GM18505 (cell line): ENCODE measurements around the gene PCLO.
"Not testable (repeated sequence)": the region's sequence is repeated elsewhere in the genome, so short reads cannot be mapped to it uniquely, and the experiment has no call there.

Experiments
- ATAC-seq: cut with Tn5 transposase; IDR thresholded peaks from one replicate; pipeline ENCODE4 v1.9.1; 2021; ENCODE audit not compliant: unreplicated experiment
- POLR2A ChIP-seq: IDR thresholded peaks from 4 replicates; pipeline ENCODE4 v1.6.1; 2011; ENCODE audit warnings: borderline replicate concordance; ENCODE audit not compliant: insufficient read depth, insufficient read length; ENCODE audit errors: extremely low read depth

The PCLO gene

DNA sequence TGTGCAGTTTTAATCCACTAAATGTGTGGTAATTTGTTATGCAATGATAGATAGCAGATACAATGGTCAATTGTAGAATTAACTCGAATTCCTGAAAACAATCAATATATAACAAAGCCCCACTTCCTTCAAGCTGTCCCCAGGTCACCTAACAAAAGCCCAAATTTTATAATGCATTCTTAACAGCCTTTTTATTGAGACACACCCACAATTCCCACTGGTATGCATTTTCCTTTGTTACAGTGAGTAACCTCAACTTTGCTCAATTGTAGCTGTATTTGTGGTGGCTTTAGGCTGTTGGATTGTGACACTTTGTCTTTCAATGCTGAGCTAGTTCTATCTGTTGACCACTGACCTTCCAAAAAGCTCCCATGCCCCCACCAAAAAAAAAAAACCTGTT lies 439.3 kb downstream of the PCLO start:
- ATAC-seq: no peak
- no peak for TF ChIP-seq POLR2A

DNA sequence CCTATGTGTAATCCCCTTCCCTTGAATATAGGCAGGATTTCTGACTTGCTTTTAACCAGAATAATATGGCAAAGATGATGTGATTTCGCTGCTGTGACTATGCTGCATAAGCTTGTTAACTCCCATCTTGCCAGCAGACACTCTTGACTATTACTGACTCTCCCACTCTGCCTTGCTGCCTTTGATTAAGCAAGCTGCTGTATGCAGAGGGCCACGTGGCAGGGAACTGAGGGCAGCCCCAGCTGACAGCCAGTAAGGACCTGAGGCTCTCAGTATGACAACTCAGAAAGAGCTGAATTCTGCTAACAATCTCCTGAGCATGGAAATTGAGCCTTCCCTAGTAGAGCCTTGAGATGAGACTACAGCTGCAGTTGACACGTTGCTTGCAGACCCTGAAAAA lies 439.7 kb downstream of the PCLO start:
- no peak for TF ChIP-seq POLR2A
- no peak for ATAC-seq

DNA sequence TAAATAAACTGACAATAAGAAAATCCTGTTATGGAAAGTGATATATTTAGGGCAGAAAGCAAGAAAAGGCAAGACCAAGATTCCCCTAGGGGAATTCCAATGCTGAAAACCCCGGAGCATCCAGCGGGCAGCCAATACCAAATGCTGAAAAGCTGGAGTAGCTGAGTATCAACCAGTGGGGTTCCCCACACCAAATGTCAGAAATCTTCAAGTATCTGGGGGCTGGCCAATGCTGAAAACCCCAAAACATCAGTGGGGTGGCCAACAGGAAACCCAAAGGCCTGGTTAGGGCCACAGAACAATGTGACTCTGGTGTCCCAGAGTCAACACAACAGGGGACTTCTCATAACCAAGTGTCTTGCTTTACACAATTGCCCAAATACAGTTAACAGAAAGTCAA lies 447.3 kb downstream of the PCLO start:
- no peak for TF ChIP-seq POLR2A
- ATAC-seq: no peak

- no peak for TF ChIP-seq POLR2A
- ATAC-seq: no peak
These were observed 447.8 kb downstream of the PCLO start for GRCh38 chr7:82714883-82715282.

GRCh38 chr7:82713506-82713905 lies 449.2 kb downstream of the PCLO start:
- TF ChIP-seq POLR2A: no peak
- no peak for ATAC-seq

DNA sequence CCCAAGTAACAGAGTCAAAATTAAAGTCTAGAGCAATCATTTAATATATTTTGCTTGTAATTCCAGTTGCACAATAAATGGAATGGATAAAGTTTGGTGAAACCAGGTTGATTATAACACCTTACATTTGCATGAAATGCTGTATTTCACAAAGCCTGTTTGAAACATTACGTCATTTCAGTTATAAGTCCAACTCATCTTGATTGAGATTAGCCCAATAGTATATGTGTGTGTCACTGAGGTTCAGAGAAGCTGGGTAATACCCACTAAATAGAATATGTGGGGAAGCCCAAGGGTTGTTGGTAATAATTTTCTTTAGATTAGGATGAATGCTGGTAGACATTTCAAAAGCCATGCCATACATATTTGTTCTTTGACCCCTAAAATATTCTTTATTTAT lies 456.3 kb downstream of the PCLO start:
- not testable (repeated sequence) for ATAC-seq

DNA sequence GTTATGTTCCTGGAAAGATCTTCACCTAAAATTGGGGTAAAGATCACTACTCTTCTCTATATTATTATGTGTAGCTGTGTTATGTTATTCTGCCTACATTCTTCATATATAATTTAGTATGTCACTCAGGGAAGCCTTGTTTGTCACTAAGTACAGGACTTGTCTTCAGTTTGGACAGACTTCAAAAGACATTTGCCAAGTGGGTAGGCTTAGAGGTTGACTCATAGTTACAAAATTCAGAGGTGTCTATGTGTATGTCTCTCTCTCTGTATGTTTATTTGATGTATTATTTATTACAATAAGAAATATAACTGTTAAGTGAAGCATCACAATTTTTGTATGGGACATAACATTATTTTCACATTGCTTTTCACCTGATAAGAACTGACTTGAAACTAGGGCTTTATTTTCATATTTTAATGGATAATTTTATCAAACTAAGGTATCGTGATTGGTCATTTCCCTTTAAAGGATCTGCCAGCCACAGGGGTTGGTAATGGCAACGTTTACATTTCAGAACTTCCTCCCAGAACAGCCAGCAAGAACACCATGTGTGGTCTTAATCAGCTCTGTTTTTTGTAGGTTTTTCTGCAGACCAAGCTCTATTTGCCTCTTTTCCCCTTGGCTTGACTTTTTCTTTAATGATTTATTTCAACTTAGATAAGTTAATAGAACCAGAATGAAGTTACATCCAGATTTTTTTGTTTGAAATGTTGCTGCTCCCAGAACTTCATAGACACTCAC lies 457.0 kb downstream of the PCLO start:
- TF ChIP-seq POLR2A: no peak
- ATAC-seq: no peak

DNA sequence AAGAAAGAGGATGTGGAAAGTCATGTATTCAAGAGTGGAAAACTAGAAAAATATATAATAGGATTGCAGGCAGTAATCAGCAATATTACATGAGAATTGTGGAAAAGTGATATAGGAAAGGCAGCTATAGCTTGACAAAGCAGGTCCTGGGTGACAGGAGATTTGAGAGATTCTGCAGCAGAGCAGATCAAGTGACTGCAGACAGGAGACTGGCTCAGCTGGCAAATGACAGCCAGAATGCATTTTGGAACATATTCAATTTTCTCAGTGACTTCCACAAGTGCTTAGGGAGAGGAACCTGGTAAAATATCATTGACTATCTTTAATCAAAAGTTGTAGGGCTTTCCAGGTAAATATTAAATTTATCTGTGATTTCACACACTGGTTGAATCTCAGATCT lies 458.6 kb downstream of the PCLO start:
- no peak for TF ChIP-seq POLR2A
- ATAC-seq: no peak
